SK-N-SH treated with all-trans-retinoic acid at 6 μM for 48 hours (cell line): ENCODE measurements around the gene CDYL.

Experiments
- ARNTL ChIP-seq: fragments of 450-650 bp; formaldehyde crosslinking; IDR thresholded peaks from 2 replicates; pipeline ENCODE4 v1.5.0; 2020; ENCODE audit warnings: low read depth, mild to moderate bottlenecking, moderate library complexity, borderline replicate concordance
- ISL1 ChIP-seq: fragments of 250-450 bp; sonication (Bioruptor Pico); IDR thresholded peaks from 2 replicates; pipeline ENCODE4 v2.1.2; 2022; ENCODE audit warnings: mild to moderate bottlenecking, moderate library complexity
- OSR1 ChIP-seq: fragments of 250-450 bp; sonication (Bioruptor Pico); IDR thresholded peaks from 2 replicates; pipeline ENCODE4 v1.8.0; 2022; ENCODE audit warnings: moderate library complexity, mild to moderate bottlenecking, inconsistent platforms
- RARB ChIP-seq: fragments of 250-450 bp; sonication (Bioruptor Pico); IDR thresholded peaks from 2 replicates; pipeline ENCODE4 v1.8.0; 2021; ENCODE audit warnings: mild to moderate bottlenecking, moderate library complexity
- TCF4 ChIP-seq: fragments of 250-450 bp; sonication (Bioruptor Pico); IDR thresholded peaks from 2 replicates; pipeline ENCODE4 v1.8.0; 2021; ENCODE audit warnings: mild to moderate bottlenecking, moderate library complexity, borderline replicate concordance
- ZFP3 ChIP-seq: fragments of 250-450 bp; sonication (Bioruptor Pico); IDR thresholded peaks from 2 replicates; pipeline ENCODE4 v1.5.0; 2020; ENCODE audit warnings: mild to moderate bottlenecking, moderate library complexity
- TF ChIP-seq, protein P1 (sequence below): fragments of 250-450 bp; sonication (Bioruptor Pico); IDR thresholded peaks from 2 replicates; pipeline ENCODE4 v1.8.0; 2020; ENCODE audit warnings: mild to moderate bottlenecking, moderate library complexity, borderline replicate concordance
- TF ChIP-seq, protein P2 (sequence below): fragments of 250-450 bp; sonication (Bioruptor Pico); IDR thresholded peaks from 2 replicates; pipeline ENCODE4 v1.5.1; 2020; ENCODE audit warnings: low read depth, mild to moderate bottlenecking, moderate library complexity
- TF ChIP-seq, protein P3 (sequence below): fragments of 250-450 bp; sonication (Bioruptor Pico); IDR thresholded peaks from 2 replicates; pipeline ENCODE4 v1.8.0; 2021; ENCODE audit warnings: low read depth, mild to moderate bottlenecking, moderate library complexity, borderline replicate concordance

DNA sequence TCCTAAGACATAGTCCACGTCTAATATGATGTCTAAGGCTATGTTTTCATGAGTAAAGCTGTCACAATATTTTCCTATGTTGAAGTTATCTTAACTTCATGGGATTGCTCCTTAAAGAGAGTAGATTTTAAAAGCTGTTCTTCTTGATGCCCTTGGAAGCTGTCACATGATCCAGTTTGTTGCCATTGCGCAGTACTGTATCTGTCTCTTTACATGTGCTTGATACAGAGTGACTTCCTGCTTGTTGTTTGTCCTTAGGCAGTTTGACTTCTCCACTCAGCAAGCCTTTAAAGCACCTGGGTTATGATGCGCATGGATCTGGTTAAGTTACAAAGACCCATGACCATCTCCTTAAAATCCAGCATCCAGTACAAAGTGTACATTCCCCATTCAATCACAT is 85.4 kb downstream of the CDYL start:
- TF ChIP-seq OSR1 (CRISPR knock-in tag) (no peak), ARNTL (CRISPR knock-in tag) (no peak), ZFP3 (CRISPR knock-in tag) (no peak), RARB (CRISPR knock-in tag) (no peak), ISL1 (CRISPR knock-in tag) (no peak), TCF4 (CRISPR knock-in tag) (no peak)
- TF ChIP-seq, protein P1, sequence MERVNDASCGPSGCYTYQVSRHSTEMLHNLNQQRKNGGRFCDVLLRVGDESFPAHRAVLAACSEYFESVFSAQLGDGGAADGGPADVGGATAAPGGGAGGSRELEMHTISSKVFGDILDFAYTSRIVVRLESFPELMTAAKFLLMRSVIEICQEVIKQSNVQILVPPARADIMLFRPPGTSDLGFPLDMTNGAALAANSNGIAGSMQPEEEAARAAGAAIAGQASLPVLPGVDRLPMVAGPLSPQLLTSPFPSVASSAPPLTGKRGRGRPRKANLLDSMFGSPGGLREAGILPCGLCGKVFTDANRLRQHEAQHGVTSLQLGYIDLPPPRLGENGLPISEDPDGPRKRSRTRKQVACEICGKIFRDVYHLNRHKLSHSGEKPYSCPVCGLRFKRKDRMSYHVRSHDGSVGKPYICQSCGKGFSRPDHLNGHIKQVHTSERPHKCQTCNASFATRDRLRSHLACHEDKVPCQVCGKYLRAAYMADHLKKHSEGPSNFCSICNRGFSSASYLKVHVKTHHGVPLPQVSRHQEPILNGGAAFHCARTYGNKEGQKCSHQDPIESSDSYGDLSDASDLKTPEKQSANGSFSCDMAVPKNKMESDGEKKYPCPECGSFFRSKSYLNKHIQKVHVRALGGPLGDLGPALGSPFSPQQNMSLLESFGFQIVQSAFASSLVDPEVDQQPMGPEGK (CRISPR knock-in tag) = no peak
- TF ChIP-seq, protein P2, sequence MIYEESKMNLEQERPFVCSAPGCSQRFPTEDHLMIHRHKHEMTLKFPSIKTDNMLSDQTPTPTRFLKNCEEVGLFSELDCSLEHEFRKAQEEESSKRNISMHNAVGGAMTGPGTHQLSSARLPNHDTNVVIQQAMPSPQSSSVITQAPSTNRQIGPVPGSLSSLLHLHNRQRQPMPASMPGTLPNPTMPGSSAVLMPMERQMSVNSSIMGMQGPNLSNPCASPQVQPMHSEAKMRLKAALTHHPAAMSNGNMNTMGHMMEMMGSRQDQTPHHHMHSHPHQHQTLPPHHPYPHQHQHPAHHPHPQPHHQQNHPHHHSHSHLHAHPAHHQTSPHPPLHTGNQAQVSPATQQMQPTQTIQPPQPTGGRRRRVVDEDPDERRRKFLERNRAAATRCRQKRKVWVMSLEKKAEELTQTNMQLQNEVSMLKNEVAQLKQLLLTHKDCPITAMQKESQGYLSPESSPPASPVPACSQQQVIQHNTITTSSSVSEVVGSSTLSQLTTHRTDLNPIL = no peak
- TF ChIP-seq, protein P3, sequence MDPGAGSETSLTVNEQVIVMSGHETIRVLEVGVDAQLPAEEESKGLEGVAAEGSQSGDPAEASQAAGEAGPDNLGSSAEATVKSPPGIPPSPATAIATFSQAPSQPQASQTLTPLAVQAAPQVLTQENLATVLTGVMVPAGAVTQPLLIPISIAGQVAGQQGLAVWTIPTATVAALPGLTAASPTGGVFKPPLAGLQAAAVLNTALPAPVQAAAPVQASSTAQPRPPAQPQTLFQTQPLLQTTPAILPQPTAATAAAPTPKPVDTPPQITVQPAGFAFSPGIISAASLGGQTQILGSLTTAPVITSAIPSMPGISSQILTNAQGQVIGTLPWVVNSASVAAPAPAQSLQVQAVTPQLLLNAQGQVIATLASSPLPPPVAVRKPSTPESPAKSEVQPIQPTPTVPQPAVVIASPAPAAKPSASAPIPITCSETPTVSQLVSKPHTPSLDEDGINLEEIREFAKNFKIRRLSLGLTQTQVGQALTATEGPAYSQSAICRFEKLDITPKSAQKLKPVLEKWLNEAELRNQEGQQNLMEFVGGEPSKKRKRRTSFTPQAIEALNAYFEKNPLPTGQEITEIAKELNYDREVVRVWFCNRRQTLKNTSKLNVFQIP (CRISPR knock-in tag) = no peak
